Kidney glomerular epithelial cell (primary cell): ENCODE measurements around the gene CFAP300.

Source experiments
- DNase-seq: peaks from one replicate; lab custom pipeline; 2025; lab: John Stamatoyannopoulos, UW

CFAP300 gene

DNA sequence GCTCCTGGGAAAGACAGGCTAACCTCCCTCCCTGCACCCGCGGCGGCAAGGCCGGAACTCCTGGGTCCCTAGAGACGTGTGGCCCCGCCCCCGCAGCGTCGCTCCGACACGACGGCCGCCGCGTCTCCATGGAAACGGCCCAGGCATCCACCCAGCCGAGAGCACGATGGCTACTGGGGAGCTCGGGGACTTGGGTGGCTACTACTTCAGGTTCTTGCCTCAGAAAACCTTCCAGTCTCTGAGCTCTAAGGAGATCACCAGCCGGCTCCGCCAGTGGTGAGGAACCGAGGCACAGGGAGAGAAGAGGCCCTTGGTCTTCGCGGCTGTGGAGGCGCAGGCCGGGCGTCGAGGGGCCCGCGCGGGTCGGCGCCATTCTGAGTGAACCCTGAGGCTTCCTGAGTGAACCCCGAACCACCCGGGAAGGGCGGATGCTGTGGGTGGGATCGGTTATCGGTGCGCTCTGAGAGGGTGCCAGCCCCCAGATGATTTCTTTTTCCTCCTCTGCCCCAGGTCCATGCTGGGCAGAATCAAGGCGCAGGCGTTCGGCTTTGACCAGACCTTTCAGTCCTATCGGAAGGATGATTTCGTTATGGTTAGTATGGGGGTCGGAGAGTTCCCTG lies at the start of gene CFAP300:
TSS of gene CFAP300 (plus strand) at position 133 of the 620 bp plus-strand sequence. CDS start at position 167, 34 bp downstream.
- peak; percentile 24 for DNase-seq

DNA sequence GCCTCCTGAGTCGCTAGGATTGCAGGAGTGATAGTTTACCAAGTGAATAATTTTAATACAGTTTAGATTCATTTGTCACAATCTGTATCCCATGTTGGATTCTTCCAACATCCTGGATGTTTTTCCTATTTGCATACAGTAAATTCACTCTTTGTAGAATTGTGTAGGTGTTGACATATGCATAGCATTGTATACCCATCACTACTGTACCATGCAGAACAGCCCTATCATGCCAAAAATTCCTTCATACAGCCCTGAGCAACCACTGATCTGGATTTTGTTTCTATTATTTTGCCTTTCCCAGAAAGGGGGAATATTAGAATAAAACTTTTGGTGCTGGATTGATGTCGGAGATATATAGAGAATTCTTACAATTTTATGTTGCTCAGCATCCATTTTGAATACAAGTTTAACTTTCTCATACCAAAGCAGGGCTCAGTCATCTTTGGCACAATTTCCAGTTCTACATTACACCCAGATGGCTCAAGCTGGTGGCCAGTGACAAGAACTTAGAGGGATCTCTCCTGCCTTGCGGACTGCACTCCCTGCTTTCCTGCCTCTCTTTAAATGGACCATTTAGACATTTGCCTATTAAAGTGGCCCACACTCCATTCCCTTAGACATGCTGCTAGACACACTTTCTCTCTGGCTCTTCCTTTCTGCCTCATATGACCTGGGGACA lies 45.4 kb upstream of the CFAP300 start:
- DNase-seq = no peak

DNA sequence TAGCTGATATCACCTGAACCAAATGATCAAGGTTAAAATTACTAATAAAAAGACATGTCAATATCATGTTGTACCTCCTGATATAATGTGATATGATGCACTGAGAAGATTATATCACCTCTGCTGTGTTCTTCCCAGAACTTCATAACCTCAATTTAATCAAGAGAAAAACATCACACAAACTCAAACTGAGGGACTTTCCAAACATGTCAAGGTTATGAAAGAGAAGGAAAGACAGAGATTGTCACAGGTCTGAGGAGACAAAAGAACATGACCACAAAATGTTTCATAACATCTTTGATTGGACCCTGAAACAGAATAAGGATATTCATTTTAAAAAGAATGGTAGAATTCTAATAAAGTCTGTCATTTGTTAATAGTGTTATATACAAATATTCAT lies 43.0 kb upstream of the CFAP300 start:
- no peak for DNase-seq

DNA sequence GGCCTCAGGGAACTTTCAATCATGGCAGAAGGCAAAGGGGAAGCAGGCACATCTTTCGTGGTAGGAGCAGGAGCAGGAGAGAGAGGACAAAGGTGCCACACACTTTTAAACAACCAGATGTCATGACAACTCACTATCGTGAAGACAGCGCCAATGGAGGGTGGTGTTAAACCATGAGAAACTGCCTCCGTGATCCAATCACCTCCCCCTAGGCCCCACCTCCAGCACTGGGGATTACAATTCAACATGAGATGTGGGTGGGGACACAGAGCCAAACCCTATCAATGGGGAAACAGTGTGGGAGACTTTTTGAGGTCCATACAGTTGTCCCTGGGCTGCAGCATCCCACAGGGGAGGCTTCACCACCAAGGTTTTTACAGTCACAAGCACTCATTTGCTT lies 41.9 kb upstream of the CFAP300 start:
- DNase-seq = no peak

DNA sequence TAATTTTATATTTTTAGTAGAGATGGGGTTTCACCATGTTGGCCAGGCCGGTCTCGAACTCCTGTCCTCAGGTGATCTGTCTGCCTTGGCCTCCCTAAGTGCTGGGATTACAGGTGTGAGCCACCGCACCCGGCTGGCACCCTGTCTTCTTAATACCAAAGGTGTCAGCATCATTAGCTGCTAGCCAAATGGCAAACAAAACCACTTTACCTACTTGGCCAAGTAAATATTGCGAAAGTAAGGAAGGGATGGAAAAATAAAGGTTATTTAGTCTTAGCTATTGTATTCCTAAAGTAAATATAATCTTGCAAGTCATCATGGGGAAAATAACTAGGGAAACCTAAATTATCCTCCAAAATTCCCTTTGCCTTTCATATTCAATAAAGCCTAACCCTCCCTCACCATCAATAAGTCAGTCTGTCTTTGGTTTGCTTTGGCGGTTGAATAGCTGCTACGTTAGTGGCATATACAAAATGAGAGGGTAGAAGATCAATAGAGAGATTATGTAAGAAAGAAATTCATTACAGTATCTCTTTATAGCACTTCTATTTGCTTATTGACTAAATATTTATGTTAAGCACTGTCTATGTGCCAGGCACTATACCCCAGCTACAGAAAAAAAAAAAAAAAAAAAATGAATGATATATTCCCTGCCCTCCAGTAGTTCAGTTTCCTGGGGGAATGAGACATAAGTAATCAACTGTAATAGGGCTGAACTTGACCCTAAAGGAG lies 40.2 kb upstream of the CFAP300 start:
- no peak for DNase-seq

DNA sequence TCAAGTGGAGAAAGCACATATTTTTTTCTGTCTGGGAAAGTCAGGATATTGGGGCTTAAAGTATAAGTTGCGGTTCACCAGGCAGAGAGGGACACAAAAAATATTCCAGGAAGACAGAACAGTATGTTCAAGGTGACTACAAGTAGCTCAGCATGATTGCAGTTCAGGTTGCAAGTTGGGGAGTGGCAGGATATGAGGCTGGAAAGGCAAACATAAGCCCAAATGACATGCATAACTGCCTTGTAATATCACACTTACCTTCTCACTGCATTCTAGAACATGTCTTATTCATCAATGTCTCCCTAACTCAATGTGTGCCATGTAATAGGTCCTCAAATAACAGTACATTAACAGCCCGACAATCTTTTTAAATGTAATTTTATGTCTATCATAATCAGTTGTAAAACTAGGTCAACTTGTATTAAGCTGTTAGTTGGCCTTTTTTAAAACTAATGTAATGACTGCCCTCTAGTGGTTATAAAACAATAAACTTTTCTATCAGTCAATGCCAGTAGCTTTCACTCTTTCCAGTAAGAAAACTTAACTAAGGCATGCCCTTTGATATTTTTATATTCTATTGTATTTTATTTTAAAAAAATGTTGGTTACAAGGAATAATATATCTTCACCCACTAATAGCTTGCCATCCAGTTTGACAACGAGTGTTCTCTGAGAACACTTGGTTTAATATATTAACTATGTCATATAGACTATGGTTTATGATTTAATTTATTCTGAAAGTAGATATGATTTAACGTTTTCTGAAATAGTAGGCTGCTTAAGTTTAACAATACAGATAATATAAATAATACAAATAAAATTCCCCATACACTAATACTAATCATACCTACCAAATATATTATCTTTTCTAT lies 39.4 kb upstream of the CFAP300 start:
- peak; percentile 93 for DNase-seq

DNA sequence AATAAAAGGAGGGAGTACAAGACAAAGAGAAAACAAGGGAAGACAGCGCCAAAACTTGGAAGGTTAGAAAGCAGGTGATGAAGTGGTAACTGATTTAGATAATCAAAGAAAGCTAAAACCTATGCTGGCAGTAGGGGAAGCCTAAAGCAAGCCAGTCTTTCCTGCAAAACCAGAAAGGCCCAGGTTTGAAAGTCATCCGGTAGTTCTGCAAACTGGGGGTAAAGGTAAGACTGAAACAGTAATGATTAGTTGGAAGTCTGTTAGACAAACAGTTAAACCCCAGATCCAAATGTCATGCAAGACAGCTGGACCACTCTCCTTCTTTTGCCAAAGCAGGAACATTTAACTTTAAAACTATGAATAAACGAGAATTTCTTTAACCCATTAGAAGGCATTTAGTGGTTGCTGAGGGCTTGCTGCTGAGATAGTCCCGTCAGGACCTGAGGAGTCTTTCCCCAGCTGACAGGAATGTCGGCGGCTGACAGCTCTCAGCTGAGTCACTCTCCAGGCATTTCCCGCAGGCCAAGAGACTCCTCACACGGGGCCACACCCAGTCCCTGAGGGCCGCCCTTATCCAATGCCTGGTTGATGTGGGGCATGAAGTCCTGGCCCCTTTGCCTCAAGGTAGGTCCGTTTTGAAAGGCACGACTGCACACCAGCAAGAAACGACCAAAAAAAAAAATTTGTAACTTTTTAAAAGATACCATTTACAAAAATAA lies 36.3 kb upstream of the CFAP300 start:
- DNase-seq = peak; percentile 91

DNA sequence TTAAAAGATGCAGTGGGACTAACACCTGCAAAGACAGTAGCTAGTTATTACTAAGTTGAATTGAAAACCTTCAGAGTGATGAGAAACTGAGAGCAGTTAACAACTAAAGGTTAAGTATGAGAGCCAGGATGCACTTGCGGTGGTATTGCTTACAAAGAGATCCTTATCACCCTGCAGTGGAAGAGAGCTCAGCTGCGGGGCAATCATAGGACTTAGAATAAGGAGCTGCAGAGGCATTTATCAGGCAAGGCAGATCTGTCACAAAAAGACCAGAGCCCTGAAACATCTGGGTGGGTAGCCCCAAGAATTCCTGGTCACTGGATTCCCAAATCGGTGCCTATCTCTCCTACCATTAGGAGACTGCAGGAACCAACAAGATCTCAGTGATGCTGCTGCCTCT lies 34.3 kb upstream of the CFAP300 start:
- DNase-seq = no peak

DNA sequence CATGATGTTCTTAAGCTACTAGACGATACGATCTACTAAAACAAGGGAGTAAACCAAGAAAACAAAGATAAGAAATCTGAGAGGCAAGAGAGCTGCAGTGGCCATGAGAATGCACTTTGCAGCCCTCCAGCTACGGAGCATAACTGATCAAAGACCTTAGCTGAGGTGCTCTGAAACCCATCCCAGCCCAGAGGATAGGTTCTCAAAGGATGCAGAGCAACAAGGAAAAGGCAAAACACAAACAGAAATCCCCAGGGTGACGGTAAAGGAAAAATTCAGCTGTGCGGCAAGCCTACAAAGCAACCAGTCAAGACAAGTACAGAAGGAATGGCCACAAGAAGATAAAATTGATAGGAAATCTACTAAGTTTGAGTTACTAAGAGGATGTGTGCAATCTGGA lies 32.5 kb upstream of the CFAP300 start:
- no peak for DNase-seq

DNA sequence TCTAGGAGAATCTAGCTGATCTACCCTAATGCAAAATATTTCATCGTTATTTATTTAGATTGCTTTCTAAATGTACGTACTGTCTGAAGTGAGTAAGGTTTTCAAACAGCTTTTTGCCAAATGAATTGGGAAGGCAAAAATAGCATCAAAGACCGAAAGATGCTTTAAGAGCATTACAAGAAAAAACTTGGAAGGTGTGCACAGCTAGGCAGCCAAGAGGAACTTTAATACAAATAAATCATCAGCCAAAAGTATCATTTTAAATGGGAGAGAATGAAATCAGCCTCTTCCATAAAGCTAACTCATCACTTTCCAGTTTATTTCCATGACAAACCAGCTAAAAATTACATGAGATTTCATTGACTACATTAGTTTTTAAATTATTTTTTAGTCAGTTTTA lies 30.2 kb upstream of the CFAP300 start:
- no peak for DNase-seq

DNA sequence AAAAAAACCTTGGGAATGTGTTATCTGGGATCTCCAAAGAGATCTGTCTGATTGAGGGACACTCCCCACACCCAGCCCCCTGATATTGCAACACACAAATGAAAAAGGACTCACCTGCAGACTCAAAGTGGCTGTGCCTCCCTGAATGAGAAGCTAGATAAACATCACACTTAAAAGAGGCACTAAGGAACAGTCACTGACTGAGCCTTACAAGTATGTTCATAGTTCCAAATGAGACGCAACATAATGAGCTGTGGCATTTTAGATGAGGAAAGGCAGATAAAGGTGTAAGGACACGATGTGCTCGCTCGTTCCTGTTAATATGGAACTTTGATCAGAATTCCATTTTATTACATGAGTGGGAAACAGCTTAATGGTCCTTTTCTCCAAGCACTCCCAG lies 21.0 kb upstream of the CFAP300 start:
- DNase-seq = no peak

DNA sequence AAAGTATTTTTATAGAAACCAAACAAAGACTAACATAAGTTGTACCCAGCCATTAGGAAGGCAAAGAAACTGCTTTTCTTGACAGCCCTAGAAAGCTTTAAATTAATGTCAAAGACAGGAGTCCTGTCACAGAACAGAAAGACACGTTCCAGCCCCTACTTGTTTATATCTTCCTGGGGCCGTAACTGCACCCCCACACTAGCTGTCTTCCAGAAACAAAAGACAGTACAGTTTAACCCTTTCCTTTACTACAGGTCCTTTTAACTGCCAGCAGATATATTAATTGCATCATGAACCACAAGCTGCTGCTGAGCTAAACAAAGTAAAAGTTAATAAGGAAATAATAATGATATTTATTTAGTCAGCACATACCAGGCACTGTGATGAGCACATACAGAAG lies 20.3 kb upstream of the CFAP300 start:
- DNase-seq = no peak

DNA sequence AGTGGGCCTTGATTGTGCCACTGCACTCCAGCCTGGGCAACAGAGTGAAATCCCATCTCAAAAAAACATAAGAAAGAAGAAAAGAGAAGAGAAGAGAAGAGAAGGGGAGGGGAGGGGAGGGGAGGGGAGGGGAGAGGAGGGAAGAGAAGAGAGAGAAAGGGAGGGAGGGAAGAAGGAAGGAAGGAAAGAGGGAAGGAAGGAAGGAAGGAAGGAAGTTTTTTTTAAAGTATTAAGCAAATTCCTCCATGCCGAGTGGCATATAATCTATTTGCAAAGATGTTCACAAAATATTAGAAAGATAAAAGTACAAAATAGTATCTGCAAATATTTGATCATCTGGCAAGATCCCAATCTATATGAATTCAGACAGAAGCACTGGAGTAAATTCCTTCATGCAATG lies 10.5 kb upstream of the CFAP300 start:
- no peak for DNase-seq

DNA sequence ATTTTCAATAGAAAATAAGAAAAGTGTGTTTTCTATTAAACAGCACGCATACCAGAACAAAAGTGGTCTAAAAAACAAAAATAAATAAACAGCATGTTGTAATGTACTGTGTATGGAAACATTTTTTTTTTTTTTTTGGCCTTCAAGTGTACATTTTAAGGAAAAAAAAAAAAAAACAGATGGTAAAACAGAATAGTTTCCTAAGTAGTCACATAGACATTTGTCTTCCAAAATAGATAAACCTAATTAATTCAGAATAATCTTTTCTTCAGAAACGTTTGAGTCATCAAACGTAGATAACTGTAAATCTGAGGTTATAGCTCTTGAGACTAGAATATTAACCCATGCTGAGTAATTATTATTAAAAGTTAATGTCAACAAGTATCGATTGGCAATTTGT lies 396 bp upstream of the CFAP300 start:
- DNase-seq = no peak

DNA sequence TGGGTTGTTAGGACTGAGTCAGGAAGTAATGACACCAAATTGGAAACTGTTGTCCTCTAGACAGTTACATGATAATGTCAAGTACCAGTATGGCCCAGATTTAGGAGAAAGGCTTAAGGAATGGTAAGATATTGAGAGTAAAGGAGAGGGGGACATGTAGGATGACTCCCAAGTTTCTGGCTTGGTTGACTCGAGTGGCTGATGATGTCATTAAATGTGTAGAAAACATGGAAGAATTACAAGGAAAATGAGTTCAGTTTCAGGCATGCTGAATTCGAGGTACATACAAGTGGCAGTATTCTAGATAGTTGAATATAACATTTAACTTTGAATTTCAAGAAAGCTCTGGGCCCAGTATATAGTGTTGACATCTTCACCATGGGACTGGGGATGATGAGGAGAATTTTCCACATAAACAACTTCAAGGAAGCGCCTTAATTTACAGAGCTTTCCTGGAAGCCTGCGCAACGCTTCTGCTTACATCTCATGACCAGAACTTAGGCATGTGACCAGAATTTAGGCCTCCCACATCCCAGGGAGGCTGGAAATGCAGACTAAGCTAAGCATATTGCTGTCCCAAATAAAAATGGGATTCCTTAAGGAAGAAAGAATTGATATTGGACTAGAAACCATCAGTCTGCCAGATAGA lies 3.8 kb downstream of the CFAP300 start:
- DNase-seq = no peak

DNA sequence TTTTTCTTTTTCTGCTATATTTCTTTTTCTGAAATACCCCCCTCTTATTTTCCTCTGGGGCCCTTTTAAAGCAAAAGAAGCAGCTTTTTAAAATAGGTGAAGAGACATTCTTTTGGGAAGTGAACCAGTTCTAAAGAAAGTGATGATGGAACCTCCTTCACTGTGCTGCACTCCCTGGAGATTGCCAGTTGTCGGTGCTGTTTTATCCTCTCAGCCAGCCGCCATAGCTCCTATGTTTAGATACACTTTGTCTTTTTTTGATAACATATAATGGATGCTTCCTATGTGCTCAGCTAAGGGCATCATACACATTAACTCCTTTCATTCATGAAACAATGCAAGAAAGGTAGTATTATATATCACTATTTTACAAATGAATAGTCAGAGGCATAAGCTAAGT lies 14.0 kb downstream of the CFAP300 start:
- peak; percentile 2 for DNase-seq

DNA sequence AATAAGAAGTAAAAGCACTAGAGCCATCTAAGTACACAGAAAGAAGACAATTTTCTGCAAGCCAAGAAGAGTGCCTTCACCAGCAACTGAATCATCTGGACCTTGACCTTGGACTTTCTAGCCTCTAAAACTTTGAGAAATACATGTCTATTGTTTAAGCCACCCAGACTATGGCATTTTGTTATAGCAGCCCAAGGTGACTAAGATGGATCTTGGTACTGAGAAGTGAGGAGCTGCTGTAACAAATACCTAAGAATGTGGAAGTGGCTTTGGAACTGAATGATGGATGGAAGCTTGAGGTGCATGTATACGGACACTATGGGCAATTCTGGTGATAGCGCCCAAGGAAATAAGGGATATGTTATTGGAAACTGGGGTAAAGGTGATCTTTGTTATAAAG lies 14.9 kb downstream of the CFAP300 start:
- DNase-seq = no peak

DNA sequence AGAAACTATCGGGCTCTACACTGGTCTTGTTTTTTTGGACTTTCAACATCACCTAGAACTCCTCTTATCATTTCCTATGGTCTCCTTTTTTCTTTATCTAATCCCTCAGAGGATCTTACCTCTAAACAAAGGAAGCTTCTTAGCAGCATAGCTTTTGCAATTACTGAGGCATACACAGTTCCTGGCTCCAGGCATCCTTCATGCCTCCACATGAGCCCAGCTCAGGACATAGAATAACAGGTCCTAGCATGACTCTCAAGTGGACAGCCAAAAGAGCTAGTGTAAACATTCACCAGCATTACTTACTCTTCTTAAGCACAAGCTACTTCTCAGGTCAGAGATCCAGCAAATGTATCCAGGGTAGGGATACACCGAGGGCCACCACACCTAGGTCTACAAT lies 17.1 kb downstream of the CFAP300 start:
- DNase-seq = no peak

DNA sequence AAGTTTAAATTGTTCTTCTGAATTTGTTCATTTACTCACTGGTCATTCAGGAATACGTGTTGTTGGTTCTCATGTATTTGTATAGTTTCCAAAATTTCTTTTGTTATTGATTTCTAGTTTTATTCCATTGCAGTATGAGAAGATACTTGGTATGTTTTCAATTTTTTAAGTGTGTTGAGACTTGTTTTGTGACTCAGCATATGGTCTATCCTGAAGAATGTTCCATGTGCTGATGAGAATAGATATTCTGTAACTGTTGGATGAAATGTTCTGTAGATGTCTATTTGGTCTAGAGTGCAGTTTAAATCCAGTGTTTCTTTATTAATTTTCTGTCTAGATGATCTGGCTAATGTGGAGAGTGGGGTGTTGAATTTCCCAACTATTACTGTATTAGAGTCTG lies 23.5 kb downstream of the CFAP300 start:
- no peak for DNase-seq

DNA sequence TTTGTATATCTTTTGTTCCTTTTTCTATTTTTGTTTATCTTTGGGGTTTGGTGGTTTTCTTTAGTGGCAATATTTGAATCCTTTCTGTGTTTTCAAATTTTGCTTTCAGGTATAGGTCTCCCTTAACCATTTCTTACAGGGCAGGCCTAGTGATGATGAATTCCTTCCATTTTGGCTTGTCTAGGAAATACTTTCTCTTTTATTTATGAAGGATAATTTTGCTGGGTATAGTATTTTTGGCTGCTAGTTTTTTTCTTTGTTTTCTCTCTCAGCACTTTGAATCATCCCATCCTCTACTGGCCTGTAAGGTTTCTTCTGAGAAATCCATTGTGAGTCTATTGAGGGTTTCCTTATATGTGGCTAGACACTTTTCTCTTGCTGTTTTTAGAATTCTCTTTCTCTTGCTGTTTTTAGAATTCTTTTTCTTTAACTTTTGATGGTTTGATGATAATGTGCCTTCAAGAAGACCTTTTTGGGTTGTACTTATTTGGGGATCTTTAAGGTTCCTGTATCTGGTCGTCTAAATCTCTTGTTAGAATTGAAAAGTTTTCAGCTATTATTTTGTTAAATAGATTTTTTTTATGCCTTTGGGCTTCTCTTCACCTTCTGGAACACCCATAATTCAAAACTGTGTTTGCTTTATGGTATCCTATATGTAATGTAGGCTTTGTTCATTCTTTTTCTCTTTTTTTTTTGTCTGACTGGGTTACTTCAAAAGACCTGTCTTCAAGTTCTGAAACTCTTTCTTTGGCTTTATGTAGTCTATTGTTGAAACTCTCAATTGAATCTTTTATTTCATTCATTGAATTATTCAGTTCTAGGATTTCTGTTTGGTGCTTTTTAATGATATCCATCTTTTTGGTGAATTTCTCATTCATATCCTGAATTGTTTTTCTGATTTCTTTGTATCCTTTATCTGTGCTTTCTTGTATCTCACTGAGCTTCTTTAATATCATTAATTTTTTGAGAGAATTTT lies 24.5 kb downstream of the CFAP300 start:
- DNase-seq = no peak
